GM19395 (cell line): ENCODE results near the gene RAMP2.

Source experiments
- ATAC-seq: cut with Tn5 transposase; IDR thresholded peaks from one replicate; pipeline ENCODE4 v1.9.1; 2021; ENCODE audit warnings: mild to moderate bottlenecking, moderate library complexity; ENCODE audit not compliant: unreplicated experiment

Gene RAMP2

GRCh38 chr17:42787266-42787665 is 26.2 kb downstream of the RAMP2 start:
- ATAC-seq, result no peak

GRCh38 chr17:42791948-42792347 is 30.9 kb downstream of the RAMP2 start:
- no peak for ATAC-seq

GRCh38 chr17:42792545-42792944 is 31.5 kb downstream of the RAMP2 start:
- ATAC-seq, result no peak

- no peak for ATAC-seq
Measured at GRCh38 chr17:42795061-42795460, 34.0 kb downstream of the RAMP2 start.

GRCh38 chr17:42795465-42795864 is 34.4 kb downstream of the RAMP2 start:
- ATAC-seq, result no peak

GRCh38 chr17:42796066-42796758 is 35.2 kb downstream of the RAMP2 start:
- ATAC-seq, result no peak

GRCh38 chr17:42797067-42798007 is 36.3 kb downstream of the RAMP2 start:
- ATAC-seq, result no peak

- no peak for ATAC-seq
Measured at GRCh38 chr17:42798011-42798382, 37.0 kb downstream of the RAMP2 start.

- peak; percentile 62 for ATAC-seq
Measured at GRCh38 chr17:42798383-42799380, 37.7 kb downstream of the RAMP2 start, which contains the start of the genes CNTD1 and COA3. Gene CNTD1, plus strand, starts transcription at chr17:42798861. Its CDS starts 207 bp downstream, at chr17:42799068. Gene COA3, minus strand, starts transcription at chr17:42798704. Its CDS starts 23 bp downstream, at chr17:42798681.

- ATAC-seq, result no peak
Measured at GRCh38 chr17:42803074-42803883, 42.3 kb downstream of the RAMP2 start.

- ATAC-seq, result no peak
Measured at GRCh38 chr17:42804918-42805367, 43.9 kb downstream of the RAMP2 start.

GRCh38 chr17:42806249-42806648 is 45.2 kb downstream of the RAMP2 start:
- ATAC-seq, result no peak

- no peak for ATAC-seq
Measured at GRCh38 chr17:42809250-42809649, 48.2 kb downstream of the RAMP2 start.
